Stomach smooth muscle (tissue), 2 donors: Measurements from ENCODE around the gene SVOP.
"Not testable (repeated sequence)": the region's sequence is repeated elsewhere in the genome, so short reads cannot be mapped to it uniquely, and the experiment has no call there.

ENCODE experiments used
- H3K27ac ChIP-seq: one replicate; pipeline ENCODE4 v1.7.0; 2013; ENCODE audit warnings: mild to moderate bottlenecking, low read length, inconsistent platforms
- H3K27me3 ChIP-seq, 2 donors: one replicate each; pipeline ENCODE4 v1.7.0; 2013; ENCODE audit warnings: low read length in 2 of 2; ENCODE audit not compliant: insufficient read depth in 2 of 2, control insufficient read depth in 1 of 2
- H3K36me3 ChIP-seq, 2 donors: one replicate each; pipeline ENCODE4 v1.7.0; 2013; ENCODE audit warnings: low read length in 2 of 2; ENCODE audit not compliant: control insufficient read depth in 2 of 2, insufficient read depth in 2 of 2
- H3K4me1 ChIP-seq: one replicate; pipeline ENCODE4 v1.7.0; 2013; ENCODE audit warnings: low read length; ENCODE audit not compliant: control insufficient read depth, insufficient read depth
- H3K4me3 ChIP-seq, 2 donors: one replicate each; pipeline ENCODE4 v1.7.0; 2013; ENCODE audit warnings: low read length in 2 of 2
- H3K9ac ChIP-seq, 2 donors: one replicate each; pipeline ENCODE4 v1.7.0; 2013; ENCODE audit warnings: low read length in 2 of 2, mild to moderate bottlenecking in 1 of 2
- H3K9me3 ChIP-seq, 2 donors: one replicate each; pipeline ENCODE4 v1.7.0; 2013; ENCODE audit warnings: low read length in 2 of 2; ENCODE audit not compliant: control insufficient read depth in 2 of 2
- donor health status: healthy.
- donor health status: Pancreatic carcinoma.

The SVOP gene

DNA sequence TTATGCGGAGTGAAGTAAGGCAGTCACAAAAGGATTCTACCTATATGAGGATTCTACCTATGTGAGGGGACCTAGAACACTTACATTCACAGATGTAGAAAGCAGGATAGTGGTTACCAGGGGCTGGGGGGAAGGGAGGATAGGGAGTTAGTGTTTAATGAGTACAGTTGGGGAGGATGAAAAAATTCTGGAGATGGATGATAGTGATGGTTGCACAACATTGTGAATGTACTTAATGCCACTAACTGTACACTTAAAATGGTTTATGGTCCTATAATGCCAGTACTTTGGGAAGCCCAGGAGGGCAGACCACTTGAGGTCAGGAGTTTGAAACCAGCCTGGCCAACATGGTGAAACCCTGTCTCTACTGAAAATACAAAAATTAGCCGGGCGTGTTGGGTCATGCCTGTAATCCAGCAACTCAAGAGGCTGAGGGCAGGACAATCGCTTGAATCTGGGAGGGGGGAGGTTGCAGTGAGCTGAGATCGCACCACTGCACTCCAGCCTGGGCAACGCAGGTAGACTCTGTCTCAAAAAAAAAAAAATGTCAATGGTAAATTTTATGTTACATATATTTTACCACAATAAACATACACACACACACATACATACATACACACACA lies 25.4 kb downstream of the SVOP start:
- no peaks in the 10 kb centered on the region for H3K4me1 ChIP-seq
- H3K9ac ChIP-seq = no peak overlapping the region
- no peak overlapping the region for H3K27ac ChIP-seq
- H3K27me3 ChIP-seq = peaks cover 2 to 8% of the 10 kb centered on the region in 2 donors
- H3K9me3 ChIP-seq = peaks cover 0 to 2% of the 10 kb centered on the region in 2 donors
- H3K4me3 ChIP-seq = no peak overlapping the region
- no peaks in the 10 kb centered on the region for H3K36me3 ChIP-seq

DNA sequence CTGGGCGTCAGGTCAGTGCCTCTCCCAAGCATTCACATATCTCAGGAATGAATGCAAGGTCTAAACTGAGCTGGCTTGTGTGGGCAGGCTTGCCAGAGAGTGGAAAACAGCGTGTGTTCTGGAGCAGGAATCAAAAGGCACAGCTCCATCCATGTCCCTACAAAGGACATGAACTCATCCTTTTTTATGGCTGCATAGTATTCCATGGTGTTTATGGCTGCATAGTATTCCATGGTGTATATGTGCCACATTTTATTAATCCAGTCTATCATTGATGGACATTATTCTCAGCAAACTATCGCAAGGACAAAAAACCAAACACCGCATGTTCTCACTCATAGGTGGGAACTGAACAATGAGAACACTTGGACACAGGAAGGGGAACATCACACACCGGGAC lies 30.8 kb downstream of the SVOP start:
- not testable (repeated sequence) for H3K4me3 ChIP-seq, H3K27ac ChIP-seq, H3K9me3 ChIP-seq, H3K4me1 ChIP-seq, H3K36me3 ChIP-seq, H3K27me3 ChIP-seq, H3K9ac ChIP-seq

DNA sequence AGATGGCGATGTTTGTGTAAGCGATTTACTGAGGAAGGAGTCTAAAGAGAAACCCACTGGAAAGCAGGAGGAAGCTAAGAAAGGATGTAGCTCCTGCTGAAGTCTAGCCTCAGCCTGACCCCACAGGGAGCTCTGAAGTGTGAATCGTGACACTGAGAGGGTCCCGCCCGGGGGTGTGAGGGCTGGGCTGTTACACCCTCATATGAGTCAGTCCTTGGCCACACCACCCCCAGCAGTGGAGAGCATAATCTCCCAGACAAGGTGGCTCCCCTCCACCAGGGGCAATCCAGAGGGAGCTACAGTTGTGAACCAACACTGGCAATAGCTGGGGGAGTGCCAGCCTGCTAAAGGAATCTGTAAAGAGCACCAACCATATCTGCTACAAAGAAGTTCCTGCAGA lies 31.5 kb downstream of the SVOP start:
- H3K36me3 ChIP-seq = no peaks in the 10 kb centered on the region

DNA sequence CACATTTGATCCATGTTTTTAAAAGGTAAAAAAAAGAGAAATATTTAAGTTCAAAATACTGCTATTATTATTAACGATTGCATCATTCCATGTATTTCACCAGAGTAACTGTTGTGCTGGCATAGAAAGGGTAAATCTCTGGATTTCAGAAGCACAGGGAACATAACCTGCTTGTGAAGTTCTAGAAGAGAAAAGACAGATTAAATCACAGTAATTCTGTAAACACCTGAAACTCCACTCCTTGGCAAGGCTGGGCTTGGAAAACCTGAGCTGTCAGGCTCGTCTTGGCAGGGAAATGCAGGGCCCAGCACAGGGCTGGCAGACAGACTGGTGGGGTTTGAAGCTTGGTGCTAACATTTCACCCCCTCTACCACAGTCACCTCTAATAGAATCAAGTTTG lies 35.1 kb downstream of the SVOP start:
- Histone ChIP-seq H3K4me3 (no peak overlapping the region), H3K27me3 (peaks cover 0 to 3% of the 10 kb centered on the region in 2 donors), H3K9me3 (no peaks in the 10 kb centered on the region), H3K4me1 (no peaks in the 10 kb centered on the region), H3K27ac (no peak overlapping the region), H3K36me3 (no peaks in the 10 kb centered on the region), H3K9ac (no peak overlapping the region)

More for the DNA sequence above, 31.5 kb downstream of the SVOP start:
- H3K9me3 ChIP-seq = peaks cover 0 to 2% of the 10 kb centered on the region in 2 donors
- H3K9ac ChIP-seq = no peak overlapping the region
- peaks cover 3% of the 10 kb centered on the region in 2 donors for H3K27me3 ChIP-seq
- H3K27ac ChIP-seq = no peak overlapping the region
- H3K4me3 ChIP-seq = no peak overlapping the region
- H3K4me1 ChIP-seq = no peaks in the 10 kb centered on the region

DNA sequence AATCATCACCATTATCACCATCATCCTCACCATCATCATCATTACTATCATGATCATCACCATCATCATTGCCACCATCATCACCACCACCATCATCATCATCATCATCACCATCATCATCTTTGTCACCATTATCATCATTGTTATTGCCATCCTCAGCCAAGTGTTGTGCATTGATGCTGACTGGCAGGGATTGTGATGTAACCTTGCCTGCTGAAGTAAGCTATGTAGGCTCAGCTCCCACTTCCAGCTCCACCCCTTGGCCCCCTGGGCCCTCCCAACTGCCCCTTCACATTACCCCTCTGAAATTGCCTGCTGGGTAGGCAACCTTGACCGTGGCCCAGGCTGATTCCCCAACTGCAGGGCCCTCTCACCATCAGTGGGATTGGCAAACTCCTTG lies 37.6 kb downstream of the SVOP start:
- H3K27ac ChIP-seq = no peak overlapping the region
- no peaks in the 10 kb centered on the region for H3K36me3 ChIP-seq
- H3K4me1 ChIP-seq = no peaks in the 10 kb centered on the region
- H3K9me3 ChIP-seq = no peaks in the 10 kb centered on the region
- H3K4me3 ChIP-seq = no peak overlapping the region
- no peak overlapping the region for H3K9ac ChIP-seq
- H3K27me3 ChIP-seq = peaks cover 0 to 4% of the 10 kb centered on the region in 2 donors

DNA sequence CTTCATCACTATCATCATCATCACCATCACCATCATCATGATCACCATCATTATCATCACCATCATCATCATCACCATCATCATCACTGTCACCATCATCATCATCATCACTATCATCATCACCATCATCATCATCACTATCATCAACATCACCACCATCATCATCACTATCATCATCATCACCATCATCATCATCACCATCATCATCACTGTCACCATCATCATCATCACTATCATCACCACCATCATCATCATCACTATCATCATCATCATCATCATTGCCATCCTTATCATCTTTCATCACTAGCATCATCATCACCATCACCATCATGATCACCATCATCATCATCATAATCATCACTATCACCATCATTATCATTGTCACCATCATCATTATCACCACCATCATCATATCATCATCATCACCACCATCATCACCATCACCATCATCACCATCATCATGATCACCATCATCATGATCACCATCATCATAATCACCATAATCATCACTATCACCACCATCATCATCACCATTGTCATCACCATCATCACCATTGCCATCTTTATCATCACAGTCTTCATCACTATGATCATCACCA lies 38.1 kb downstream of the SVOP start:
- H3K4me3 ChIP-seq = no peak overlapping the region
- H3K36me3 ChIP-seq = no peaks in the 10 kb centered on the region
- H3K9ac ChIP-seq = no peak overlapping the region
- no peaks in the 10 kb centered on the region for H3K4me1 ChIP-seq
- no peak overlapping the region for H3K27ac ChIP-seq
- H3K27me3 ChIP-seq = peaks cover 0 to 4% of the 10 kb centered on the region in 2 donors
- H3K9me3 ChIP-seq = no peaks in the 10 kb centered on the region

DNA sequence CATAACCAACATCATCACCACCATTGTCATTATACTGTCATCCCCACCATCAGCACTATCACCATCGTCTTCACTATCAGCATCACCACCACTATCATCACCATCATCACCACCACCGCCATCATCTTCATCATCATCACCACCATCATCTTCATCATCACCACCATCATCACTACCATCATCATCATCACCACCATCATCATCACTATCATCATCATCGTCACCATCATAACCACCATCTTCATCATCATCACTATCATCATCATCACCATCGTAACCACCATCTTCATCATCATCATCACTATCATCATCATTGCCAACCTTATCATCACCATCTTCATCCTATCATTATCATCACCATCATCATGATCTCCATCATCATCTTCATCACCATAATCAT lies 39.0 kb downstream of the SVOP start:
- Histone ChIP-seq H3K27ac (no peak overlapping the region), H3K27me3 (peaks cover 0 to 7% of the 10 kb centered on the region in 2 donors), H3K9me3 (no peaks in the 10 kb centered on the region), H3K9ac (no peak overlapping the region), H3K4me1 (no peaks in the 10 kb centered on the region), H3K36me3 (no peaks in the 10 kb centered on the region), H3K4me3 (no peak overlapping the region)

DNA sequence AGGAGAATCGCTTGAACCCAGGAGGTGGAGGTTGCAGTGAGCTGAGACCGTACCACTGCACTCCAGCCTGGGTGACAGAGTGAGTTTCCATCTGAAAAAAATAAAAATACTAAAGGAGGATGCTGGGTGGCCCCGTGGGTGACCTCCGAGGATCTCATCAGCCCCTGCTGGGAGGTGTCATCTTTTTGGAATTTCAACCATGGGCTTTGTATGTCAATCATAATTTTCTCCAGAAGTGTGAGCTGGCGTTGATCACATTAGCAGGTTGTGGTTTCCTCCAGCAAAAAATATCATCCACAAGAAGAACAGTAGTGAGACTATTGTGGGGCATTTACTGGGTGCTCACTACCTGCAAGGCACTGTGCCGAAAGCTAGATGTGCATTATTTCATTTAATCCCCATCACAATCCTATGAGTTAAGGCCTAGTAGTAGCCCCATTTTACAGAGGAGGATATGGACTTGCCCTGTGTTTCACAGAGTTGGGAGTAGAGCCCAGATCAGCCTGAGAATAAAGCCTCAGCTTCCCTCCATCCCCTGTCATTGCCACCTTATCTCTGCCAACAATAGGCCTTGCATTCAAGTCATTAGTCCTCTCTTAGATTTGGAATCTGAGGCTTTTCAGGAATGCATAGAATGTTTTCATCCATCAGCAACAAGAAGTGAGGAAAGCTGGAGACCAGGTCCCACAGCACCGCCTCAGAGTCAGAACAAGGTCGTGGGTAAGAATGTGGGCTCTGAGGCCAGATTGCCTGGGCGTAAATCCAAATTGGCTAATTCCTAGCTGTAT lies 39.8 kb downstream of the SVOP start:
- Histone ChIP-seq H3K36me3 (no peaks in the 10 kb centered on the region), H3K4me1 (no peaks in the 10 kb centered on the region), H3K4me3 (no peak overlapping the region), H3K27ac (no peak overlapping the region), H3K27me3 (peaks cover 0 to 7% of the 10 kb centered on the region in 2 donors), H3K9me3 (no peaks in the 10 kb centered on the region), H3K9ac (no peak overlapping the region)

DNA sequence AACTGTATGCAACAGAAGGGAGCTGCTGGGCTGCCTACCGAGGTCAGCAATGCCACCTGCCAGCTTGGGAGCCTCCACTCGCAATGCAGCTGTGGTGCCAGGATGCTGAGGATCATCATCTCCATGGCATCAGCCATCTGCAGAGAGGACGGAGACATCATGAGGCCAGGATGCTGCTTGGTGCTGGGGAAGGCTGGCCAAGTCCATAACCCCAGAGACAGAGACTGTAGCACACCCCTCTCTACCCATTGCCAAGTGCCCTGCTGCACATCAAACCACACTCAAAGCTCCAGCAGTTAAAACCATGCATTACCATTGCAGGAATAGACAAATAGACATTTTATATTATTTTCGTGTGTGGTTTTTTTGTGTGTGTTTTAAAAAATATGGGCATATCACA lies 43.5 kb downstream of the SVOP start:
- Histone ChIP-seq H3K27me3 (peaks cover 0 to 11% of the 10 kb centered on the region in 2 donors), H3K4me1 (no peaks in the 10 kb centered on the region), H3K9ac (no peak overlapping the region), H3K9me3 (no peaks in the 10 kb centered on the region), H3K27ac (no peak overlapping the region), H3K36me3 (no peaks in the 10 kb centered on the region), H3K4me3 (no peak overlapping the region)

DNA sequence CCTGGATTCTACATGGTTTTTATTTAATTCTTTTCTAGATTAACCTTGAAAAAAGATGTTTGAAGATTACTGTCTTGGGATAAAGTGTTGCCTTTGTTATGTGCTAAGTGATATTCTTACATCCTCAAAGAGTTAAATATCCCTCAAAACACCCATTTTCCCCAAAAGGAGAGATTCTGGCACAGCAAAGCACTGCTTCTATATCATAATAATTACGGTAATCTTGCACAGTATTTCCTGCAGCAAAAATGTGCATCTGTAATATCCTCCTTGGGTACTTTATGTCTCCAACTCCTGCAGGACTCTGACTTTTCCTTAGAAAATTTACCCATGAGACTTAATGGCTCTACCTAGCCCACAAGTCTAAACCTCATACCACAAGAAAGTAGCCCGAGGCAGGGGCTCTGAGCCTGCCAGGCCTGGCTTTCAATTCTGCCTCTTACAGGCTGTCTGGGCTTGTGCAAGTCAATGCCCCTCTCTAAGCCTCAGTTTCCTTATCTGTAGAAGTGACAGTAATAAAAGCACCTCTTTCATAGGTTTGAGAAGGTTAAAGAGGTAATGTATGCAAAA lies 45.8 kb downstream of the SVOP start:
- no peak overlapping the region for H3K4me3 ChIP-seq
- no peaks in the 10 kb centered on the region for H3K36me3 ChIP-seq
- H3K27ac ChIP-seq = no peak overlapping the region
- H3K9ac ChIP-seq = no peak overlapping the region
- no peaks in the 10 kb centered on the region for H3K9me3 ChIP-seq
- peaks cover 0 to 11% of the 10 kb centered on the region in 2 donors for H3K27me3 ChIP-seq
- no peaks in the 10 kb centered on the region for H3K4me1 ChIP-seq
